DOHH2 (cell line): Measurements from ENCODE around the gene OR4C5.
A peak's percentile ranks its signal among the peaks of the same experiment; 100 is the strongest.
"Not testable (repeated sequence)": the region's sequence is repeated elsewhere in the genome, so short reads cannot be mapped to it uniquely, and the experiment has no call there.

Experiments used
- H3F3A ChIP-seq: fragments of 200-600 bp; sonication (generic), shearing (Covaris generic); 2 replicates; pipeline ENCODE4 v1.6.0; 2016; ENCODE audit warnings: antibody characterized with exemption, mild to moderate bottlenecking; ENCODE audit not compliant: control insufficient read depth, insufficient read depth
- H3K27ac ChIP-seq: fragments of 200-600 bp; sonication (generic); 2 replicates; pipeline ENCODE4 v1.5.1; 2014; ENCODE audit warnings: low read depth, mild to moderate bottlenecking, low read length, moderate library complexity
- H3K27me3 ChIP-seq: fragments of 200-600 bp; sonication (generic); 2 replicates; pipeline ENCODE4 v1.6.1; 2014; ENCODE audit warnings: mild to moderate bottlenecking, low read length, mixed read lengths; ENCODE audit not compliant: control insufficient read depth
- H3K36me3 ChIP-seq: fragments of 200-600 bp; sonication (generic); 2 replicates; pipeline ENCODE4 v1.6.1; 2014; ENCODE audit warnings: mild to moderate bottlenecking, low read length, moderate library complexity, mixed read lengths; ENCODE audit not compliant: control insufficient read depth
- H3K4me1 ChIP-seq: fragments of 200-600 bp; sonication (generic); 2 replicates; pipeline ENCODE4 v1.6.1; 2014; ENCODE audit warnings: mild to moderate bottlenecking, low read length, mixed read lengths; ENCODE audit not compliant: control insufficient read depth
- H3K4me2 ChIP-seq: fragments of 200-600 bp; sonication (generic); 2 replicates; pipeline ENCODE4 v1.6.0; 2014; ENCODE audit warnings: mild to moderate bottlenecking, low read length, moderate library complexity
- H3K4me3 ChIP-seq: fragments of 200-600 bp; sonication (generic); 2 replicates; pipeline ENCODE4 v1.5.1; 2014; ENCODE audit warnings: mild to moderate bottlenecking, low read length, mixed read lengths
- H3K79me2 ChIP-seq: fragments of 200-600 bp; sonication (generic); 2 replicates; pipeline ENCODE4 v1.6.1; 2014; ENCODE audit warnings: mild to moderate bottlenecking, low read length, mixed read lengths; ENCODE audit not compliant: control insufficient read depth
- H3K9me2 ChIP-seq: fragments of 200-600 bp; sonication (generic); replicated peaks from 2 replicates; pipeline ENCODE4 v1.6.1; 2014; ENCODE audit warnings: mild to moderate bottlenecking, low read length, mixed read lengths; ENCODE audit not compliant: control insufficient read depth
- H3K9me3 ChIP-seq: fragments of 200-600 bp; sonication (generic); 2 replicates; pipeline ENCODE4 v1.6.1; 2014; ENCODE audit warnings: antibody characterized with exemption, low read length, mixed read lengths; ENCODE audit not compliant: control insufficient read depth, insufficient read depth
- H4K20me1 ChIP-seq: fragments of 200-600 bp; sonication (generic); 2 replicates; pipeline ENCODE4 v1.6.0; 2014; ENCODE audit warnings: low read depth, mild to moderate bottlenecking, antibody characterized with exemption, low read length, moderate library complexity; ENCODE audit not compliant: control insufficient read depth, insufficient read depth
- CTCF ChIP-seq: fragments of 200-600 bp; sonication (generic); IDR thresholded peaks from one replicate; pipeline ENCODE4 v1.5.1; 2014; ENCODE audit warnings: antibody characterized with exemption, mild to moderate bottlenecking, low read depth, low read length; ENCODE audit not compliant: poor library complexity, severe bottlenecking
- EZH2phosphoT487 ChIP-seq: fragments of 200-600 bp; sonication (generic); IDR thresholded peaks from 2 replicates; pipeline ENCODE4 v1.6.1; 2017; ENCODE audit warnings: borderline replicate concordance, mild to moderate bottlenecking, antibody characterized with exemption, low read length, moderate library complexity, mixed read lengths

OR4C5 gene

GRCh38 chr11:48366365-48366764, at the start of gene OR4C5:
Gene OR4C5 (minus strand): TSS chr11:48366465. CDS start chr11:48366465, 0 bp downstream.
- Histone ChIP-seq H3K4me1 (no peaks in the 10 kb centered on the region), H3K36me3 (no peaks in the 10 kb centered on the region), H3K4me3 (no peak within 1 kb of the TSS), H3K27me3 (no peaks in the 10 kb centered on the region), H3K4me2 (no peak within 1 kb of the TSS), H3K9me3 (no peaks in the 10 kb centered on the region), H3K79me2 (no peaks in the 10 kb centered on the region), H4K20me1 (no peaks in the 10 kb centered on the region), H3F3A (no peaks in the 10 kb centered on the region), H3K27ac (no peak within 1 kb of the TSS), H3K9me2 (no peaks in the 10 kb centered on the region)
- no peak for TF ChIP-seq CTCF
- no peak for TF ChIP-seq EZH2phosphoT487

DNA sequence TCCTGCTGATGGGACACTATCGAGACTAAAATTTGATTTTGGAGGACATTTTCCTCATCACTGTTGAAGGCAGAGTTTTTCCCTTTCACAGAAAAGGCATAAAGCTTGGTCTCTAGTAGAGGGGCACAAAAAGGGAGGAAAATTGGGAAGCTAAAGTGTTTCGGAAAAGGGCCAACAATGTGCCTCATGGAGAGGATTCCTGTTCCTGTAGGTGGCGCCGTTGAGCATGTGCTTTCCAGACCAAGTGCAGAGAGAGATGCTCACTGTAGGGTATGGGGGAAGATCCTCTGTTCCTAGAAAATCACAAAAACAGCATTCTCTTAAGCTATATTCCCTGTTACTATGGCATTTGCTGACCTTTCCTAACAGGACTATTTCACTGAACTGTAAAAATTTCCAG, 18.4 kb upstream of the OR4C5 start:
- TF ChIP-seq EZH2phosphoT487 (no peak), CTCF (peak; percentile 65)
- Histone ChIP-seq H3K9me3 (no peaks in the 10 kb centered on the region), H3F3A (no peaks in the 10 kb centered on the region), H3K27ac (no peak overlapping the region), H3K4me2 (no peak overlapping the region), H3K9me2 (no peaks in the 10 kb centered on the region), H3K27me3 (no peaks in the 10 kb centered on the region), H3K79me2 (no peaks in the 10 kb centered on the region), H3K36me3 (no peaks in the 10 kb centered on the region), H4K20me1 (no peaks in the 10 kb centered on the region), H3K4me3 (no peak overlapping the region), H3K4me1 (no peaks in the 10 kb centered on the region)

DNA sequence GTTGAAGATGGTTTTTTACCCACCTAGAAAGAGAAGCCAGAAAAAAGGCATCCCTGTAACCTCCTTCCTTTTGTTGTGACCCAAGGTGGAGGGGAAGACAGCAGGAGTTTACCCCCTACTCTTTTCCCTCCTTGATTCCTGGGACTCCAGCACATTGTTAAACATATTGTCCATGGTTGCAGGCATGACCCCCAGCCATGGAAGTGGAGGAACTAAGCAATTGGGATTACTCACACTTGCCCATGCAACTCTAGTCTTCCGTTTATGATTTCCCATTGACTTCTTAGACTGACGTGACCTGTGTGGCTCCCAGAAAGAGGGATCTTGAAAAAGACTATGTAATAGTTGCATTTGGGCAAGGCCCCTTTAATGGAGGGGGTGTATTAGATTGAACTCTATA, 17.9 kb upstream of the OR4C5 start:
- H3K9me3 ChIP-seq, H3K4me3 ChIP-seq, H3K79me2 ChIP-seq, H3K27ac ChIP-seq, H3K4me2 ChIP-seq, H3K27me3 ChIP-seq, H3K4me1 ChIP-seq, H3K9me2 ChIP-seq, H4K20me1 ChIP-seq, H3F3A ChIP-seq, H3K36me3 ChIP-seq: not testable (repeated sequence)

- H3K9me3 ChIP-seq, H3K36me3 ChIP-seq: not testable (repeated sequence)
These were observed 5.0 kb downstream of the OR4C5 start for GRCh38 chr11:48361289-48361688.

More at GRCh38 chr11:48361289-48361688, 5.0 kb downstream of the OR4C5 start:
- H3K4me3 ChIP-seq, H3K79me2 ChIP-seq, H3F3A ChIP-seq, H4K20me1 ChIP-seq, H3K4me2 ChIP-seq, H3K9me2 ChIP-seq, H3K27ac ChIP-seq, H3K4me1 ChIP-seq, H3K27me3 ChIP-seq: not testable (repeated sequence)
